IMR-90 (cell line): ENCODE results near the gene EHBP1L1. TPM values are rescaled to one million over a fixed set of nuclear protein-coding genes. Genes with fewer than 3 reads are reported as not detected.

Experiments
- ATAC-seq: fragments of 200-7000 bp; cut with Tn5 transposase; 2 replicates; pipeline ENCODE4 v1.9.1; 2020; ENCODE audit warnings: low read depth, mild to moderate bottlenecking, moderate library complexity
- BruUV-seq: library from RNA; stranded (reverse); fragments of 400-500 nt; replicated peaks from 2 replicates; lab custom pipeline; 2021; lab: Mats Ljungman, UMichigan
- CTCF ChIA-PET: fragments of 300-600 bp; formaldehyde crosslinking; extraction: SDS; loops from one replicate; lab custom pipeline; 2021; ENCODE audit warnings: antibody characterized with exemption; lab: Yijun Ruan, JAX
- POLR2A ChIA-PET: fragments of 300-600 bp; sonication (Branson Sonifier 250); formaldehyde crosslinking; loops from one replicate; lab custom pipeline; 2022; ENCODE audit warnings: antibody characterized with exemption; ENCODE audit not compliant: unreplicated experiment; lab: Charles Lee
- DNase-seq: peaks from one replicate; pipeline ENCODE4 v3.0.0; 2013
- H2AFZ ChIP-seq: replicated peaks from 2 replicates; pipeline ENCODE3; 2013; ENCODE audit warnings: low read length, mild to moderate bottlenecking; ENCODE audit not compliant: poor library complexity
- H2AK5ac ChIP-seq: 2 replicates; pipeline ENCODE4 v1.6.1; 2013; ENCODE audit warnings: low read depth, low read length, inconsistent platforms
- H2AK9ac ChIP-seq: replicated peaks from 2 replicates; pipeline ENCODE3; 2013; ENCODE audit warnings: mild to moderate bottlenecking, low read depth, low read length, moderate library complexity; ENCODE audit not compliant: poor library complexity
- H2BK120ac ChIP-seq: 2 replicates; pipeline ENCODE4 v1.6.1; 2013; ENCODE audit warnings: low read depth, low read length, inconsistent platforms
- H2BK15ac ChIP-seq: 3 replicates; pipeline ENCODE4 v1.6.1; 2013; ENCODE audit warnings: low read depth, low read length, inconsistent platforms
- H2BK20ac ChIP-seq: 2 replicates; pipeline ENCODE4 v1.6.1; 2013; ENCODE audit warnings: low read depth, mild to moderate bottlenecking, inconsistent platforms, low read length, moderate library complexity
- H2BK5ac ChIP-seq: 2 replicates; pipeline ENCODE4 v1.6.1; 2013; ENCODE audit warnings: mild to moderate bottlenecking, low read depth, low read length, inconsistent platforms; ENCODE audit not compliant: poor library complexity, severe bottlenecking
- H3K14ac ChIP-seq: replicated peaks from 2 replicates; pipeline ENCODE4 v1.6.1; 2013; ENCODE audit warnings: low read depth, low read length, inconsistent platforms
- H3K18ac ChIP-seq: 2 replicates; pipeline ENCODE4 v1.6.1; 2013; ENCODE audit warnings: low read depth, low read length, control low read depth
- H3K23ac ChIP-seq: 2 replicates; pipeline ENCODE4 v1.6.1; 2013; ENCODE audit warnings: low read depth, low read length, inconsistent platforms
- H3K27ac ChIP-seq: 2 replicates; pipeline ENCODE4 v1.5.1; 2013; ENCODE audit warnings: mild to moderate bottlenecking, control low read depth, low read length; ENCODE audit not compliant: insufficient read depth
- H3K27me3 ChIP-seq: 2 replicates; pipeline ENCODE4 v1.6.1; 2013; ENCODE audit warnings: low read length; ENCODE audit not compliant: control insufficient read depth, insufficient read depth
- H3K36me3 ChIP-seq: 2 replicates; pipeline ENCODE4 v1.6.1; 2013; ENCODE audit warnings: low read length, mixed read lengths; ENCODE audit not compliant: control insufficient read depth, insufficient read depth
- H3K4ac ChIP-seq: 2 replicates; pipeline ENCODE4 v1.6.1; 2013; ENCODE audit warnings: low read depth, low read length, inconsistent platforms
- H3K4me1 ChIP-seq: 2 replicates; pipeline ENCODE4 v1.6.1; 2013; ENCODE audit warnings: low read length, mixed read lengths; ENCODE audit not compliant: control insufficient read depth, insufficient read depth
- H3K4me2 ChIP-seq: 2 replicates; pipeline ENCODE4 v1.6.1; 2013; ENCODE audit warnings: low read depth, mild to moderate bottlenecking, control low read depth, low read length, moderate library complexity
- H3K4me3 ChIP-seq: 2 replicates; pipeline ENCODE4 v1.5.1; 2013; ENCODE audit warnings: low read depth, mild to moderate bottlenecking, control low read depth, low read length, moderate library complexity; ENCODE audit not compliant: insufficient read depth
- H3K56ac ChIP-seq: 2 replicates; pipeline ENCODE4 v1.6.1; 2013; ENCODE audit warnings: low read length, inconsistent platforms; ENCODE audit not compliant: insufficient read depth; ENCODE audit errors: extremely low read depth
- H3K79me1 ChIP-seq, 2 experiments: 2 replicates each; pipeline ENCODE4 v1.6.1; 2013; ENCODE audit warnings: low read length in 2 of 2, inconsistent platforms in 1 of 2, low read depth in 1 of 2
- H3K9ac ChIP-seq: 2 replicates; pipeline ENCODE4 v1.6.1; 2013; ENCODE audit warnings: low read depth, low read length, control low read depth
- H3K9me1 ChIP-seq: 2 replicates; pipeline ENCODE4 v1.6.1; 2013; ENCODE audit warnings: low read length, inconsistent platforms; ENCODE audit not compliant: insufficient read depth
- H3K9me3 ChIP-seq: 2 replicates; pipeline ENCODE4 v1.6.1; 2013; ENCODE audit warnings: low read length; ENCODE audit not compliant: control insufficient read depth, insufficient read depth
- H4K20me1 ChIP-seq: 2 replicates; pipeline ENCODE4 v1.6.1; 2013; ENCODE audit warnings: low read length, inconsistent platforms; ENCODE audit not compliant: insufficient read depth
- H4K5ac ChIP-seq: 2 replicates; pipeline ENCODE4 v1.6.1; 2013; ENCODE audit warnings: mild to moderate bottlenecking, low read depth, low read length, control low read depth
- H4K8ac ChIP-seq, 2 experiments: 2 replicates each; pipeline ENCODE4 v1.6.1; 2013; ENCODE audit warnings: low read depth in 2 of 2, low read length in 2 of 2, control low read depth in 1 of 2, inconsistent platforms in 1 of 2
- H4K91ac ChIP-seq: 2 replicates; pipeline ENCODE4 v1.6.1; 2013; ENCODE audit warnings: low read depth, low read length, inconsistent platforms; ENCODE audit not compliant: insufficient read depth
- BHLHE40 ChIP-seq: fragments of 150-350 bp; IDR thresholded peaks from 2 replicates; pipeline ENCODE4 v1.6.1; 2016; ENCODE audit warnings: mild to moderate bottlenecking, low read depth, low read length
- CHD1 ChIP-seq: IDR thresholded peaks from 2 replicates; pipeline ENCODE4 v1.6.1; 2012; ENCODE audit warnings: low read depth, low read length, improper control_type of control experiment
- CTCF ChIP-seq: conservative IDR thresholded peaks from 2 replicates; pipeline ENCODE4 v1.5.1; 2012; ENCODE audit warnings: mild to moderate bottlenecking, low read depth, low read length, improper control_type of control experiment
- ELK1 ChIP-seq: fragments of 150-350 bp; IDR thresholded peaks from 2 replicates; pipeline ENCODE4 v1.6.1; 2016; ENCODE audit warnings: low read depth, mild to moderate bottlenecking, low read length, moderate library complexity, borderline replicate concordance
- FOS ChIP-seq: fragments of 150-350 bp; IDR thresholded peaks from 2 replicates; pipeline ENCODE4 v1.6.1; 2016; ENCODE audit warnings: low read depth, low read length
- MXI1 ChIP-seq: IDR thresholded peaks from 2 replicates; pipeline ENCODE4 v1.6.1; 2012; ENCODE audit warnings: low read depth, mild to moderate bottlenecking, low read length, moderate library complexity, borderline replicate concordance
- NFE2L2 ChIP-seq: fragments of 150-350 bp; IDR thresholded peaks from 2 replicates; pipeline ENCODE4 v1.6.1; 2016; ENCODE audit warnings: low read depth, mild to moderate bottlenecking, low read length
- RAD21 ChIP-seq: IDR thresholded peaks from 2 replicates; pipeline ENCODE4 v1.6.1; 2012; ENCODE audit warnings: low read length, improper control_type of control experiment
- RFX5 ChIP-seq: IDR thresholded peaks from 2 replicates; pipeline ENCODE4 v1.8.0; 2012; ENCODE audit warnings: low read depth, mild to moderate bottlenecking, low read length, moderate library complexity
- SMC3 ChIP-seq: fragments of 150-350 bp; IDR thresholded peaks from 2 replicates; pipeline ENCODE4 v1.6.1; 2016; ENCODE audit warnings: low read depth, mild to moderate bottlenecking, antibody characterized with exemption, low read length, moderate library complexity
- WGBS, 2 experiments: methylation state at CpG; one replicate each; pipeline versions ENCODE4 v1.1.5 to v1.1.7; 2013; ENCODE audit warnings: missing lambda C conversion rate in 2 of 2; ENCODE audit not compliant: insufficient read length in 1 of 2; ENCODE audit errors: extremely low coverage in 2 of 2; 5-methylcytosine and 5-hydroxymethylcytosine counted together
- dilution Hi-C: fragments of 300-500 bp; cut with HindIII; formaldehyde crosslinking; loops from one replicate; pipeline ENCODE4 v1.14.3; 2018; ENCODE audit warnings: low sequenced_read_pairs; ENCODE audit not compliant: unreplicated experiment
- in situ Hi-C: fragments of 300-500 bp; cut with MboI; formaldehyde crosslinking; loops from 3 replicates; pipeline ENCODE4 v1.14.3; 2019; ENCODE audit warnings: low sequenced_read_pairs, inconsistent platforms, mixed read lengths
- intact Hi-C: fragments of 100-400 bp; cut with micrococcal nuclease; formaldehyde crosslinking; loops from 2 replicates; pipeline ENCODE4 v1.10.0; 2022
- polyA plus RNA-seq, 3 experiments: library from polyadenylated mRNA; depleted of rRNA; stranded (reverse); fragments of >200 nt; gene quantifications; 2 replicates each; pipeline ENCODE4 v1.2.3, GENCODE V29; 2012; ENCODE audit warnings: low replicate concordance in 1 of 3
- total RNA-seq: library from RNA; depleted of rRNA; stranded (reverse); fragments of >200 nt; gene quantifications from 2 replicates; pipeline ENCODE4 v1.2.3, GENCODE V29; 2012

EHBP1L1 gene
- total and polyA plus RNA-seq, 2 of the 4 experiments (the other 2 are of a cell fraction) = 10.0 to 27.4 TPM

GRCh38 chr11:65591939-65592857, 16.3 kb downstream of the EHBP1L1 start (continued):
- TF ChIP-seq BHLHE40 (no peak), MXI1 (no peak)

DNA sequence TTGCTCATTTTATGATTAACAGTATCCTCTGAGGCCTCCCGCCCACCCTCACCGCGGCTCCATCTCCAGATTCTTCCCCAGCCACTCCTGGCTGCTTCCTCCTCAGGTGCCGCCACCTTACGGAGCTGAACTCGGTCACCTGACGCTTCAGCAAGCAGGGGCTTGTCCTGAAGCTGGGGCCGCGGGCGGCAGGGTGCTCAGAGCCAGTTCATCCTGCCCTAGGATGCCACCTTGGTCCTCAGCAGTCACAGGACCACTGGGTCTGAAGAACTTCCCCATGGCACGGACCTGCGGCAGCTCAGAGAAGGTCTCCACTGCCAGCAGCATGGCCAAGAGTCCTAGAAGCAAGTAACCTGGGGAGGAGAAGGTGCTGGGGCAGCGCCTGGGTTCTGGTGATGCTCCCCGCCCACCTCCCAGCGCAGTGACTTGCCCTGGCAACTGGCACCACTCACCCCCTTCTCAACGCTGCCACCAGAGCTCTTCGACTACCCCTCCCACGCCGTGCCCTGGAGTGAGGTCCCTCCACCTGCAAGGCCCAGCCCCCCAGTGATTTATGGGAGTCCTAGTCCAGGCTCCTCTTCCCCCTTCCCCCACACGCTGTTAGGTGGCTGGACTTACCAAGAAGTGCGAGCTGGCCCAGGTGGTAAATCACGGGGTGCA, 17.1 kb downstream of the EHBP1L1 start:
- Histone ChIP-seq H3K4ac (no peak overlapping the region), H3K56ac (no peak overlapping the region), H2BK15ac (no peak overlapping the region), H3K27ac (no peak overlapping the region), H3K4me1 (peaks cover 2% of the 10 kb centered on the region; the same call in 1 of the 2 replicates), H3K27me3 (no peaks in the 10 kb centered on the region), H3K23ac (no peak overlapping the region), H4K20me1 (peaks cover 5% of the 10 kb centered on the region), H2AK9ac (no peak overlapping the region), H4K5ac (no peak overlapping the region), H4K8ac (no peak overlapping the region), H3K9me3 (no peaks in the 10 kb centered on the region), H3K9ac (no peak overlapping the region), H3K9me1 (no peaks in the 10 kb centered on the region), H4K91ac (no peak overlapping the region), H3K4me2 (no peak overlapping the region), H2AK5ac (no peak overlapping the region), H2BK20ac (no peak overlapping the region), H2BK120ac (no peak overlapping the region), H3K79me1 (peaks cover 0 to 11% of the 10 kb centered on the region in 2 experiments; a peak in 1 of 4 replicates), H3K14ac (no peak overlapping the region), H3K18ac (no peak overlapping the region), H2AFZ (peak overlapping the region; percentile 43), H3K36me3 (peaks cover 20% of the 10 kb centered on the region), H3K4me3 (no peak overlapping the region), H2BK5ac (no peak overlapping the region)
- no peak for ATAC-seq
- ChIA-PET CTCF (interaction anchor here (1.7 kb wide), 1 partner anchor 53 kb away, joined by 9 read pairs; no protein-coding TSS in a partner anchor), POLR2A (no interaction called here)
- dilution Hi-C loops (no loop called here), in situ Hi-C loops (no loop called here), intact Hi-C loops (no loop called here)
- 85% methylated on average over 15 of the region's 22 CpGs; no CpG with 5 or more reads in 1 of the 2 experiments for WGBS, 2 experiments
- DNase-seq = no peak
- TF ChIP-seq NFE2L2 = no peak
- no peak for TF ChIP-seq FOS
- TF ChIP-seq ELK1 = no peak
- no peak for TF ChIP-seq CTCF
- TF ChIP-seq RFX5 = no peak
- TF ChIP-seq SMC3 = no peak
- no peak for TF ChIP-seq RAD21
- no peak for TF ChIP-seq CHD1
- TF ChIP-seq BHLHE40 = no peak
- no TSS peak for BruUV-seq
